ENCODE measurements around the gene PPIH. TPM values are rescaled to one million over a fixed set of nuclear protein-coding genes. Genes with fewer than 3 reads are reported as not detected.
A peak's percentile ranks its signal among the peaks of the same experiment; 100 is the strongest.

The PPIH gene
- total RNA-seq, 1 experiment from 2014 or later: 102 TPM

GRCh38 chr1:42646056-42646455 lies 12.2 kb upstream of the PPIH start:
- Histone ChIP-seq H3K36me3 (ENCODE audit: low read depth) (no peaks in the 10 kb centered on the region), H3K4me2 (no peak overlapping the region), H3K27ac (no peak overlapping the region), H3K9me2 (ENCODE audit: insufficient read depth) (no peaks in the 10 kb centered on the region), H4K20me1 (ENCODE audit: insufficient read depth) (no peaks in the 10 kb centered on the region), H3K4me1 (replicated peaks; ENCODE audit: insufficient read depth) (no peaks in the 10 kb centered on the region), H3K4me3 (no peak overlapping the region), H3F3A (ENCODE audit: insufficient read depth, low read depth) (no peaks in the 10 kb centered on the region), H2AFZ (no peak overlapping the region), H3K9me3 (ENCODE audit: insufficient read depth, low read depth) (no peaks in the 10 kb centered on the region), H3K27me3 (ENCODE audit: insufficient read depth, low read depth) (no peaks in the 10 kb centered on the region), H3K79me2 (ENCODE audit: low read depth) (no peaks in the 10 kb centered on the region)
- no peak for DNase-seq
- ChIA-PET POLR2A (ENCODE audit: unreplicated experiment) (no interaction called here), CTCF (no interaction called here)
- intact Hi-C loops (cut with micrococcal nuclease; ENCODE audit: unreplicated experiment): no loop called here
- no TSS peak for BruUV-seq (replicated peaks)
- TF ChIP-seq EZH2 (IDR thresholded peaks at IDR 0.05; ENCODE audit: low read depth) (no peak), CTCF (conservative IDR thresholded peaks at IDR 0.05) (no peak)

- no peaks in the 10 kb centered on the region for H3K9me3 ChIP-seq (ENCODE audit: insufficient read depth, low read depth)
- H3K27me3 ChIP-seq (ENCODE audit: insufficient read depth, low read depth): no peaks in the 10 kb centered on the region
- H3K4me2 ChIP-seq: peak overlapping the region; percentile 99
- H3K9me2 ChIP-seq (ENCODE audit: insufficient read depth): no peaks in the 10 kb centered on the region
- peaks cover 8% of the 10 kb centered on the region; the same call in 1 of the 2 replicates for H3F3A ChIP-seq (ENCODE audit: insufficient read depth, low read depth)
- H3K4me1 ChIP-seq (replicated peaks; ENCODE audit: insufficient read depth): peaks cover 19% of the 10 kb centered on the region
- TF ChIP-seq CTCF (conservative IDR thresholded peaks at IDR 0.05): no peak
- no peak for TF ChIP-seq EZH2 (IDR thresholded peaks at IDR 0.05; ENCODE audit: low read depth)
- BruUV-seq (replicated peaks): no TSS peak
- CTCF ChIA-PET: no interaction called here
- DNase-seq: no peak
- H3K36me3 ChIP-seq (ENCODE audit: low read depth): 0 out of 2 replicates have a peak, but pooled peaks cover 3% of the 10 kb centered on the region
- peaks cover 22% of the 10 kb centered on the region for H3K79me2 ChIP-seq (ENCODE audit: low read depth)
- H3K4me3 ChIP-seq: peak overlapping the region; percentile 76; the same call in 1 of the 2 replicates
- H3K27ac ChIP-seq: peak overlapping the region; percentile 64; the same call in 1 of the 2 replicates
- POLR2A ChIA-PET (ENCODE audit: unreplicated experiment): interaction anchor here (0.7 kb wide), 1 partner anchor 26 kb away, joined by 5 read pairs; no protein-coding TSS in a partner anchor
- H2AFZ ChIP-seq: peak overlapping the region; percentile 95
- intact Hi-C loops (cut with micrococcal nuclease; ENCODE audit: unreplicated experiment): no loop called here
- no peaks in the 10 kb centered on the region for H4K20me1 ChIP-seq (ENCODE audit: insufficient read depth)
These were observed 1.0 kb upstream of the PPIH start for GRCh38 chr1:42657201-42657600.

GRCh38 chr1:42658877-42659337 lies 684 bp downstream of the PPIH start:
- peak overlapping the region; percentile 76 for H3K4me3 ChIP-seq
- H3K4me1 ChIP-seq (replicated peaks; ENCODE audit: insufficient read depth): peaks cover 19% of the 10 kb centered on the region
- peaks cover 6% of the 10 kb centered on the region for H3K36me3 ChIP-seq (ENCODE audit: low read depth)
- CTCF ChIA-PET: no interaction called here
- H3K27me3 ChIP-seq (ENCODE audit: insufficient read depth, low read depth): no peaks in the 10 kb centered on the region
- H3K9me2 ChIP-seq (ENCODE audit: insufficient read depth): no peaks in the 10 kb centered on the region
- H3K9me3 ChIP-seq (ENCODE audit: insufficient read depth, low read depth): no peaks in the 10 kb centered on the region
- intact Hi-C loops (cut with micrococcal nuclease; ENCODE audit: unreplicated experiment): loop anchor here (1.0 kb wide), 1 partner anchor 23 kb away; the partner anchor contains the start of gene YBX1
- no peak for DNase-seq
- BruUV-seq (replicated peaks): no TSS peak
- H3K79me2 ChIP-seq (ENCODE audit: low read depth): peaks cover 22% of the 10 kb centered on the region
- H3F3A ChIP-seq (ENCODE audit: insufficient read depth, low read depth): peaks cover 8% of the 10 kb centered on the region; the same call in 1 of the 2 replicates
- H4K20me1 ChIP-seq (ENCODE audit: insufficient read depth): no peaks in the 10 kb centered on the region
- peak overlapping the region; percentile 64 for H3K27ac ChIP-seq
- peak overlapping the region; percentile 99 for H3K4me2 ChIP-seq
- TF ChIP-seq EZH2 (IDR thresholded peaks at IDR 0.05; ENCODE audit: low read depth): no peak
- no peak for TF ChIP-seq CTCF (conservative IDR thresholded peaks at IDR 0.05)
- POLR2A ChIA-PET (ENCODE audit: unreplicated experiment): no interaction called here
- H2AFZ ChIP-seq: peak overlapping the region; percentile 95
